ENCODE data around the gene C19orf67. TPM values are rescaled to one million over a fixed set of nuclear protein-coding genes. Genes with fewer than 3 reads are reported as not detected.

The C19orf67 gene
- total RNA-seq, 1 donor from 2014 or later, result 0.45 TPM

GRCh38 chr19:14061751-14062557 lies 23.6 kb downstream of the C19orf67 start, which contains the start of gene PALM3:
Gene PALM3, minus strand, starts transcription at chr19:14062076. Its CDS starts 96 bp downstream, at chr19:14061980.
- Mint-ChIP-seq H3K4me3 (no peak within 1 kb of the TSS), H3K27ac (no peak within 1 kb of the TSS), H3K4me1 (peaks cover 10% of the 10 kb centered on the region), H3K36me3 (no peaks in the 10 kb centered on the region), H3K9me3 (no peaks in the 10 kb centered on the region), H3K27me3 (ENCODE audit: low read depth) (peaks cover 30% of the 10 kb centered on the region)
- no peak for DNase-seq (ENCODE audit: low spot score in 2 of 2, unreplicated experiment in 2 of 2)
- TF ChIP-seq CTCF (IDR thresholded peaks at IDR 0.05; ENCODE audit: unreplicated experiment), result no peak

GRCh38 chr19:14061081-14061749 lies 24.4 kb downstream of the C19orf67 start:
- Mint-ChIP-seq H3K4me3 (no peak overlapping the region), H3K27ac (no peak overlapping the region), H3K4me1 (peaks cover 10% of the 10 kb centered on the region), H3K36me3 (no peaks in the 10 kb centered on the region), H3K27me3 (ENCODE audit: low read depth) (peaks cover 38% of the 10 kb centered on the region), H3K9me3 (no peaks in the 10 kb centered on the region)
- DNase-seq (ENCODE audit: low spot score in 2 of 2, unreplicated experiment in 2 of 2), result no peak
- TF ChIP-seq CTCF (IDR thresholded peaks at IDR 0.05; ENCODE audit: unreplicated experiment), result no peak

GRCh38 chr19:14059652-14060155 lies 25.9 kb downstream of the C19orf67 start:
- no peak for DNase-seq (ENCODE audit: low spot score in 2 of 2, unreplicated experiment in 2 of 2)
- Mint-ChIP-seq H3K9me3 (no peaks in the 10 kb centered on the region), H3K4me3 (no peak overlapping the region), H3K36me3 (no peaks in the 10 kb centered on the region), H3K27ac (no peak overlapping the region), H3K27me3 (ENCODE audit: low read depth) (peaks cover 42% of the 10 kb centered on the region), H3K4me1 (peaks cover 10% of the 10 kb centered on the region)
- TF ChIP-seq CTCF (IDR thresholded peaks at IDR 0.05; ENCODE audit: unreplicated experiment), result no peak

GRCh38 chr19:14059093-14059480 lies 26.5 kb downstream of the C19orf67 start:
- H3K27me3 Mint-ChIP-seq (ENCODE audit: low read depth), result peaks cover 48% of the 10 kb centered on the region
- no peaks in the 10 kb centered on the region for H3K9me3 Mint-ChIP-seq
- peaks cover 10% of the 10 kb centered on the region for H3K4me1 Mint-ChIP-seq
- no peak for DNase-seq (ENCODE audit: low spot score in 2 of 2, unreplicated experiment in 2 of 2)
- no peak overlapping the region for H3K27ac Mint-ChIP-seq
- H3K36me3 Mint-ChIP-seq, result no peaks in the 10 kb centered on the region
- H3K4me3 Mint-ChIP-seq, result no peak overlapping the region
- peak; percentile 27 for TF ChIP-seq CTCF (IDR thresholded peaks at IDR 0.05; ENCODE audit: unreplicated experiment)

- no peak for TF ChIP-seq CTCF (IDR thresholded peaks at IDR 0.05; ENCODE audit: unreplicated experiment)
- peaks cover 51% of the 10 kb centered on the region for H3K27me3 Mint-ChIP-seq (ENCODE audit: low read depth)
- H3K36me3 Mint-ChIP-seq, result no peaks in the 10 kb centered on the region
- no peak for DNase-seq (ENCODE audit: low spot score in 2 of 2, unreplicated experiment in 2 of 2)
- no peaks in the 10 kb centered on the region for H3K9me3 Mint-ChIP-seq
- H3K4me3 Mint-ChIP-seq, result peak overlapping the region; percentile 11
- H3K27ac Mint-ChIP-seq, result no peak overlapping the region
- peaks cover 10% of the 10 kb centered on the region for H3K4me1 Mint-ChIP-seq
Measured at GRCh38 chr19:14058182-14059092, 27.1 kb downstream of the C19orf67 start.
